NCI-H2196 (cell line): ENCODE measurements around the gene LTBP4.
A peak's percentile ranks its signal among the peaks of the same experiment; 100 is the strongest.

ENCODE experiments used
- DNase-seq: peaks from one replicate; lab custom pipeline; 2025; ENCODE audit not compliant: unreplicated experiment; lab: John Stamatoyannopoulos, UW

Gene LTBP4

DNA sequence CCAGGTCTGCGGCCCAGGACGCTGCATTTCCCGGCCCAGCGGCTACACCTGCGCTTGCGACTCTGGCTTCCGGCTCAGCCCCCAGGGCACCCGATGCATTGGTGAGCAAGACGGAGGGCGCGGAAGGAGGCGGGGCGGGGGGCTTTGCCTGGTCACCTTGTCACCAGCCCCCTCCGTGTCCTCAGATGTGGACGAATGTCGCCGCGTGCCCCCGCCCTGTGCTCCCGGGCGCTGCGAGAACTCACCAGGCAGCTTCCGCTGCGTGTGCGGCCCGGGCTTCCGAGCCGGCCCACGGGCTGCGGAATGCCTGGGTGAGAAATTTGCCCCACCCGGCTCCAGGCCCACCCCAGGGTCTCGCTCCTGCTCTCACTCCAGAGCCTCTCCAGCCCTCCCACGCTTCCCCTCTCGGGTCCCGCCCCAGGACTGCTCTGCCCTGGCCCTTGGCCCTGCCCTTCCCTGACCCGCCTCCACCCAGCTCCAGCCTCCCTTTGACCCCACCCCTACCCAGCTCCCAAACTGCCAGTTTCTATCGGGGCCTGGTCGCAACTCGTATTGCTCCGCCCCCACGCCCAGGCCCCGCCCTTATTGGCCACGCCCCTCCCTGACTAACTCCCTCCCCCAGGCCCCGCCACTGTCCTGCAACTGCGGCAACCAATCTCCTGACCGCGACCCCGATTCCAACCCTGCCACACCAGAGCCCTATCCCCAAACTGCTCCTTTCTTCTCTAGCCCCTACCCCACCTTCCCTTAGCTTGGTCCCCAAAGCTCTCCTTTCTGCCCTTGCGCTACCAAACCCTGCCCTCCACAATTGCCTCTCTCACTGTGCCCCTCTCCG is 8.6 kb downstream of the LTBP4 start:
- DNase-seq = peak; percentile 93

DNA sequence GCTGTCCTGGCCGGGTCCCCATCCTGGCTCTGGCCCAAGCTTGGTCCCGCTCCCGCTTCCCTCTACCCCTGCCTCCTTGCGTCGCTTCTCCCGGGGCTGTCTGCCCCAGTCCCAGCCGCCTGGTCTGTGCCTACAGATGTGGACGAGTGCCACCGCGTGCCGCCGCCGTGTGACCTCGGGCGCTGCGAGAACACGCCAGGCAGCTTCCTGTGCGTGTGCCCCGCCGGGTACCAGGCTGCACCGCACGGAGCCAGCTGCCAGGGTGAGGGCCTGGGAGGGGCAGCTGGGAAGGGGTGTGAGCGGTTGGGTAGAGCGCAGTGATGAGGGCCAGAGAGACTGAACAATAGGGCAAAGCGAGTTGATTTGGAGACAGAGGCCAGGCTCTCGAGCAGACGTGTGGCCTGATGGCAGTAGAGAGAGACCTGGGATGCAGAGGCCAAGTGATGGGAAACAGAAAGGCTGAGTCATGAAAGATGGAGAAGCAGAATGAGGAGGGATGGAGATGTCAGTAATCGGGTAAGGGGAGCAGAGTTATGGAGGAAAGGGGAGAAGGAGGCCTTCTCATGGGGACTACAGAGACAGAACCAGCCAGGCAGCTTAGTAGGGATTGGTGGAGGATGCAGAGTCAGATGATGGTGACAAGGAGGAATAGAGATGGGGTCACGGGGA is 9.4 kb downstream of the LTBP4 start:
- peak; percentile 54 for DNase-seq

GRCh38 chr19:40611096-40611495 is 9.9 kb downstream of the LTBP4 start:
- no peak for DNase-seq

GRCh38 chr19:40611900-40612698 is 10.9 kb downstream of the LTBP4 start:
- DNase-seq = no peak

GRCh38 chr19:40612831-40613689 is 11.9 kb downstream of the LTBP4 start:
- DNase-seq = peak; percentile 90

GRCh38 chr19:40613690-40614621 is 12.8 kb downstream of the LTBP4 start:
- DNase-seq = peak; percentile 95

- peak; percentile 89 for DNase-seq
Observed at GRCh38 chr19:40614622-40615411, 13.6 kb downstream of the LTBP4 start.

DNA sequence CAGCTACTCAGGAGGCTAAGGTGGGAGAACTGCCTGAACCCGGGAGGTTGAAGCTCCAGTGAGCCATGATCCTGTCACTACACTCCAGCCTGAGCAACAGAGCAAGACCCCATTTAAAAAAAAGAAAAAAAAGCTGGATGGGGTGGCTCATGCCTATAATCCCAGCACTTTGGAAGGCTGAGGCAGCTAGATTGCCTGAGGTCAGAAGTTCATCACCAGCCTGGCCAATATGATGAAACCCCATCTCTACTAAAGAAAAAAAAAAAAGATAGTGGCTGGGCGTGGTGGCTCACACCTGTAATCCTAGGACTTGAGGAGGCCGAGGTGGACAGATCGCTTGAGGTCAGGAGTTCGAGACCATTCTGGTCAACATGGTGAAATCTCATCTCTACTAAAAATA is 15.0 kb downstream of the LTBP4 start:
- no peak for DNase-seq

DNA sequence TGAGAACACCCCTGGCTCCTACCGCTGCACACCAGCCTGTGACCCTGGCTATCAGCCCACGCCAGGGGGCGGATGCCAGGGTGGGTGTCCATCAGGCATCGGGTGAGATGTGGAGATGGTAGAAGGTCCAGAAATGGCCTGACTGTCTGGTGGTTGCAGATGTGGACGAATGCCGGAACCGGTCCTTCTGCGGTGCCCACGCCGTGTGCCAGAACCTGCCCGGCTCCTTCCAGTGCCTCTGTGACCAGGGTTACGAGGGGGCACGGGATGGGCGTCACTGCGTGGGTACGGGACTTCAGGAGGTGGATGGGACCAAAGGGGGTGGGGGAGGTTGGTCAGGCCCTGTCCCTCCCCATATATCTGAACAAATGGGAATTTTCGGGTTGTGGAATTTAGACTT is 15.8 kb downstream of the LTBP4 start:
- no peak for DNase-seq

DNA sequence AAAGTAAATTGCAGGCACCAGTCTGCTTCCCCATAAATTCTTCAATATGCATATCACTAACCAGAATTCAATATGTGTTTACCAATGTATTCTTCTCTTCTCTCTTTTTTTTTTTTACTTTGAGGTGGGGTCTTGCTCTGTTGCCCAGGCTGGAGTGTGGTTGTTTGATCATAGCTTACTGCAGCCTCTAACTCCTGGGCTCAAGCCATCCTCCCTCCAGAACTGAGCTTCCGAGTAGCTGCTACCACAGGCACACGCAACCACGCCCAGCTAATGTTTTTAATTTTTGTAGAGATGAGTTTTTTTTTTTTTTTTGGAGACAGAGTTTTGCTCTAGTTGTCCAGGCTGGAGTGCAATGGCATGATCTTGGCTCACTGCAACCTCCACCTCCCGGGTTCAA is 16.8 kb downstream of the LTBP4 start:
- DNase-seq = no peak

GRCh38 chr19:40619333-40620160 is 18.4 kb downstream of the LTBP4 start:
- no peak for DNase-seq

DNA sequence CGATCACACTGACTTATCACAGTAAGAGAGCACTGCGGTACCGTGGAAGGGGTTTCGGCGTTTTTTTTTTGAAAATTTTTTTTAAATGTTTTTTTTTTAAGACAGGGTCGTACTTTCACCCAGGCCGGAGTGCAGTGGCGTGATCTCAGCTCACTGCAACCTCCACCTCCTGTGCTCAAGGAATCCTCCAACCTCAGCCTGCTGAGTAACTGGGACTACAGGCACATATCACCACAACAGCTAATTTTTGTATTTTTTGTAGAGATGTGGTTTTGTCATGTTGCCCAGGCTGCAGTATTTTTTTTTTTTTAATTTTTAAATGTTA is 19.0 kb downstream of the LTBP4 start:
- DNase-seq = no peak

DNA sequence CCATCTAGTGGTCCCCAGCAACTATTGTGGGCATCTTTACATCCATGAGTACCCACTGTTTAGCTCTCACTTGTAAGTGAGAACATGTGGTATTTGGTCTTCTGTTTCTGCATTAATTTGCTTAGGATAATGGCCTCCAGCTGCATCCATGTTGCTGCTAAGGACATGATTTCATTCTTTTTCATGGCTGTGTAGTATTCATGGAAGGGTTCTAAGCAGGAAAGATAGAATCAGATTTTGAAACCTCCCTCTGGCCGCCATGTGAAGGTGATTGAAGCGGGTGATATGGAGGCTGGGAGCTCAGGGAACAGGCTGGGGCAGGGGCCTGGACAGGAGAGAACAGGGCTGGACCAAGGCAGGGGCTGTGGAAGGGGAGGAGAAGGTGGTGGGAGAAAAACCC is 20.1 kb downstream of the LTBP4 start:
- no peak for DNase-seq

DNA sequence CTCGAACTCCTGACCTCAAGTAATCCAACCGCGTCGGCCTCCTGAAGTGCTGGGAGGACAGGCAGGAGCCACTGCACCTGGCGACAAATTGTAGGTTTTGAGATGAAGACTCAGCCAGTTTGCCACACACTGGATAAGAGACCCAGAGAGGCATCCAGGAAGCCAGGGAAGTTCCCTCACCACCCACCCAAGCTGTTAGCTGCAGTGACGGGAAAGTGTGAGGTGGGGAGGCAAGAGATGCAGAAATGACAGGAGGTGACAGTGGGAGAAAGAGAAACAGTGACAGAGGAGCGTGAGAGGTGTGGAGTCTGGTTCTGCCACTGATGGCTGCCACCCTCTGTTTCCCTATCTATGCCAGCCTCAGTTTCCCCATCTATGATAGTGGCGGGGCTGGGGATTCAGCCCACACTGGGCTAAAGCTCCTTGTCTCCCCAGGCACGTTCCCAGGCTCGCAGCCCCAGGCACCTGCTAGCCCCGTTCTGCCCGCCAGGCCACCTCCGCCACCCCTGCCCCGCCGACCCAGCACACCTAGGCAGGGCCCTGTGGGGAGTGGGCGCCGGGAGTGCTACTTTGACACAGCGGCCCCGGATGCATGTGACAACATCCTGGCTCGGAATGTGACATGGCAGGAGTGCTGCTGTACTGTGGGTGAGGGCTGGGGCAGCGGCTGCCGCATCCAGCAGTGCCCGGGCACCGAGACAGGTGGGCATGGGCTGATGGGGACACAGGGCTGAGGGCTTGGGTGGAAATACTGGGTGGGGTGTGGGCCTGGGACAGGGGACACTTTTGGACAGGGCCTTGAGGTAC is 21.0 kb downstream of the LTBP4 start:
- DNase-seq = no peak

DNA sequence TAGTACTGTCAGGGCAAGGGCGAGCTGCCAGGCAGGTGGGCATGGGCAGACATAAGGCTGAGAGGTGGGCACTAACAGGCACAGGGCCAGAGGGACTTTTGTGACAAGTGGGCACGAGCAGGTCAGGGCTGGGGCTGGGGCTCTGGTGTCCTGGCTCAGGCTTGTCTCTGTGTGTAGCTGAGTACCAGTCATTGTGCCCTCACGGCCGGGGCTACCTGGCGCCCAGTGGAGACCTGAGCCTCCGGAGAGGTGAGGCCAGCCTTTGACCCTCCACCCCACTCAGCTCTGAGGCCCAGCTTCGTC is 21.6 kb downstream of the LTBP4 start:
- no peak for DNase-seq

DNA sequence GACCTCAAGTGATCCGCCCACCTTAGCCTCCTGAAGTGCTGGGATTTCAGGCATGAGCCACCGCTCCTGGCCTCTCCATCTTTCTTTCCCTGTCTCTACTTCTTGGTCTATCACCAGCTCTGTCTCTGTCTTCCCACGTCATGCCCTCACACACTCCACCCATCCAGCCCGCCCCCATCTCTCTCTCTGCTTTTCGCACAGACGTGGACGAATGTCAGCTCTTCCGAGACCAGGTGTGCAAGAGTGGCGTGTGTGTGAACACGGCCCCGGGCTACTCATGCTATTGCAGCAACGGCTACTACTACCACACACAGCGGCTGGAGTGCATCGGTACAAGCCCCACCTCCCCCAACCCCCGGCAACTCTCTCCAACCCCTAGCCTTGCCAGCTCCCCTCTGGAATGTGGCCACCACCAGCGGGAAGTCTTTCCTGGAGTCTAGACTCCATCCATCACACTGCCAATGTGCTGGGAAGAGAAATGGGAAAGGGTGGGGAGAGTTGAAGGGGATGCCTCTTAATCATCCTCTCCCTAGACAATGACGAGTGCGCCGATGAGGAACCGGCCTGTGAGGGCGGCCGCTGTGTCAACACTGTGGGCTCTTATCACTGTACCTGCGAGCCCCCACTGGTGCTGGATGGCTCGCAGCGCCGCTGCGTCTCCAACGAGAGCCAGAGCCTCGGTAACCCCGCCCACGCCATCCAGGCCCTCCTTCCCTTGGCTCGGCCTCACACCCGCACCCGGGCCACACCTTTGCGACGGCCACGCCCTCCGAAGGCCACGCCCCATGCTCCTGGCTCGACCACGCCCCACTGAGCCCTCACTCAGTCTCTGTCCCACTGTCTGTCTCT is 22.5 kb downstream of the LTBP4 start:
- DNase-seq = peak; percentile 96
